Smooth muscle cell (in vitro differentiated cells): ENCODE results near the gene SRRM5. TPM values are rescaled to one million over a fixed set of nuclear protein-coding genes. Genes with fewer than 3 reads are reported as not detected.
"Not testable (repeated sequence)": the region's sequence is repeated elsewhere in the genome, so short reads cannot be mapped to it uniquely, and the experiment has no call there.

Experiments used
- DNase-seq: peaks from one replicate; lab custom pipeline; 2025; ENCODE audit not compliant: unreplicated experiment; lab: John Stamatoyannopoulos, UW
- H2AFZ ChIP-seq: fragments of 200-600 bp; sonication (generic); 2 replicates; pipeline ENCODE4 v1.6.0; 2016; ENCODE audit warnings: antibody characterized with exemption, low read depth, mild to moderate bottlenecking
- H3F3A ChIP-seq: fragments of 200-600 bp; sonication (generic); 2 replicates; pipeline ENCODE4 v1.6.0; 2017; ENCODE audit warnings: antibody characterized with exemption, low read depth
- H3K27ac ChIP-seq: fragments of 200-600 bp; sonication (generic); 2 replicates; pipeline ENCODE4 v1.5.1; 2016; ENCODE audit warnings: low read depth, mild to moderate bottlenecking
- H3K27me3 ChIP-seq: fragments of 200-600 bp; sonication (generic); 2 replicates; pipeline ENCODE4 v1.6.1; 2016; ENCODE audit warnings: low read depth, mild to moderate bottlenecking
- H3K36me3 ChIP-seq: fragments of 200-600 bp; sonication (generic); 2 replicates; pipeline ENCODE4 v1.5.1; 2016; ENCODE audit warnings: low read depth
- H3K4me1 ChIP-seq: fragments of 200-600 bp; sonication (generic); 2 replicates; pipeline ENCODE4 v1.5.1; 2016; ENCODE audit warnings: low read depth
- H3K4me2 ChIP-seq: fragments of 200-600 bp; sonication (generic); 2 replicates; pipeline ENCODE4 v1.6.0; 2016; ENCODE audit warnings: mild to moderate bottlenecking
- H3K4me3 ChIP-seq: fragments of 200-600 bp; sonication (generic); 2 replicates; pipeline ENCODE4 v1.5.1; 2016; ENCODE audit warnings: mild to moderate bottlenecking
- H3K79me2 ChIP-seq: fragments of 200-600 bp; sonication (generic); 2 replicates; pipeline ENCODE4 v1.6.0; 2016; ENCODE audit warnings: low read depth, mild to moderate bottlenecking
- H3K9ac ChIP-seq: fragments of 200-600 bp; sonication (generic); 2 replicates; pipeline ENCODE4 v1.6.0; 2016; ENCODE audit warnings: low read depth
- H3K9me3 ChIP-seq: fragments of 200-600 bp; sonication (generic); replicated peaks from 2 replicates; pipeline ENCODE4 v1.5.1; 2016; ENCODE audit warnings: low read depth
- H4K20me1 ChIP-seq: fragments of 200-600 bp; sonication (generic); 2 replicates; pipeline ENCODE4 v1.6.0; 2016; ENCODE audit warnings: low read depth
- CTCF ChIP-seq: fragments of 200-600 bp; sonication (generic); IDR thresholded peaks from 2 replicates; pipeline ENCODE4 v1.5.1; 2017; ENCODE audit warnings: borderline replicate concordance, mild to moderate bottlenecking, antibody characterized with exemption; ENCODE audit not compliant: insufficient read depth, poor library complexity, severe bottlenecking
- WGBS: methylation state at CpG from one replicate; pipeline ENCODE4 v1.1.7; 2016; ENCODE audit warnings: low lambda C conversion rate; 5-methylcytosine and 5-hydroxymethylcytosine counted together
- polyA plus RNA-seq: library from polyadenylated mRNA; unstranded; fragments of >200 nt; fragmentation: Nextera tagmentation; extraction: Ambion mirVana; gene quantifications from 2 replicates; pipeline ENCODE4 v1.2.1, GENCODE V29; 2016
- total RNA-seq: library from RNA; depleted of rRNA; stranded (reverse); fragments of >200 nt; gene quantifications from 2 replicates; pipeline ENCODE4 v1.2.3, GENCODE V29; 2014

The SRRM5 gene
- total and polyA plus RNA-seq, 2 experiments from 2014 or later = 0.27 TPM; not detected in 1

- H3K9ac ChIP-seq = no peak overlapping the region
- no peak overlapping the region for H2AFZ ChIP-seq
- no peaks in the 10 kb centered on the region for H3K4me1 ChIP-seq
- no peaks in the 10 kb centered on the region for H3K27me3 ChIP-seq
- DNase-seq = no peak
- H3K36me3 ChIP-seq = no peaks in the 10 kb centered on the region
- peaks cover 5% of the 10 kb centered on the region for H4K20me1 ChIP-seq
- H3K79me2 ChIP-seq = peaks cover 6% of the 10 kb centered on the region
- H3K27ac ChIP-seq = no peak overlapping the region
- H3K4me2 ChIP-seq = no peak overlapping the region
- no peaks in the 10 kb centered on the region for H3F3A ChIP-seq
- H3K9me3 ChIP-seq = no peaks in the 10 kb centered on the region
- TF ChIP-seq CTCF = no peak
- no peak overlapping the region for H3K4me3 ChIP-seq
- 92% methylated on average over 2 of the region's 2 CpGs for WGBS
These were observed 29.4 kb upstream of the SRRM5 start for GRCh38 chr19:43582495-43582894.

- TF ChIP-seq CTCF = no peak
- Histone ChIP-seq H4K20me1 (peaks cover 6% of the 10 kb centered on the region), H3K36me3 (no peaks in the 10 kb centered on the region), H3K27ac (no peak overlapping the region), H3K79me2 (peaks cover 6% of the 10 kb centered on the region), H3K4me1 (no peaks in the 10 kb centered on the region), H3K27me3 (no peaks in the 10 kb centered on the region), H3F3A (no peaks in the 10 kb centered on the region), H3K4me2 (no peak overlapping the region), H3K9me3 (no peaks in the 10 kb centered on the region), H3K9ac (no peak overlapping the region), H2AFZ (no peak overlapping the region), H3K4me3 (no peak overlapping the region)
- no peak for DNase-seq
- WGBS = 80% methylated on average over 1 of the region's 1 CpG
These were observed 27.4 kb upstream of the SRRM5 start for GRCh38 chr19:43584484-43584883.

DNA sequence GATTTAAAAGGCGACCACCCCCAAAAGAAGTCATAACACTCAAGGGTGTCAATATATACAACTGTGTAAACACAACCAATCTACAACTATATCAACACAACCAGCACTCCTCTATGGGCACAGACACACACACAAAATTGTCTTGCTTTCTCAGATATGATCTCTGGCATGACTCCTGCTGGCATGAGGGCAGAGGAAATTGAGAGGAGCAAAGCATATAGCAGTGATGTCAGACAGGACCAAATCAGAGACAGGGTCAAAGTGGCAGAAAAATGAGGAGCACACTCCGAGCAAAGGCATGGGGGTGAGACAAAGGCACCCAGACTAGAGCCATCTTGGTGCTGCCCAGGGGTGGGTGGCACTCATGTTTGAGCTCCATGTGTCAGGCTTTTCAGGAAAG is 25.5 kb upstream of the SRRM5 start:
- Histone ChIP-seq H3K9me3 (no peaks in the 10 kb centered on the region), H3K4me2 (no peak overlapping the region), H3K4me3 (no peak overlapping the region), H3F3A (no peaks in the 10 kb centered on the region), H3K27me3 (no peaks in the 10 kb centered on the region), H4K20me1 (peaks cover 24% of the 10 kb centered on the region), H3K27ac (no peak overlapping the region), H3K4me1 (no peaks in the 10 kb centered on the region), H3K79me2 (peaks cover 13% of the 10 kb centered on the region), H3K9ac (no peak overlapping the region), H3K36me3 (no peaks in the 10 kb centered on the region), H2AFZ (no peak overlapping the region)
- no peak for TF ChIP-seq CTCF
- DNase-seq = no peak
- WGBS = 75% methylated on average over 2 of the region's 2 CpGs

DNA sequence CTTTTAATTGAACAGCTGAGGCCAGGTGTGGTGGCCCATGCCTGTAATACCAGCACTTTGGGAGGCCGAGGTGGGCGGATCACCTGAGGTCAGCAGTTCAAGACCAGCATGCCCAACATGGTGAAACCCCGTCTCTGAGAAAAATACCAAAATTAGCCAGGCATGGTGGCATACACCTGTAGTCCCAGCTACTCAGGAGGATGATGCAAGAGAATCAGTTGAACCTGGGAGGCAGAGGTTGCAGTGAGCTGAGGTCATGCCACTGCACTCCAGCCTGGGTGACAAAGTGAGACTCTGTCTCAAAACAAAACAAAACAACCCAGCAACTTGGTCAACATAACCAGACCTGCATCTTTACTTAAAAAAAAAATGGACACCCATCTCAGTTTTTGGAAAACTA is 24.9 kb upstream of the SRRM5 start:
- not testable (repeated sequence) for H3K4me2 ChIP-seq, H3K27me3 ChIP-seq, H3F3A ChIP-seq, H3K9me3 ChIP-seq, H3K9ac ChIP-seq, H3K36me3 ChIP-seq, H3K27ac ChIP-seq, H3K4me3 ChIP-seq, H2AFZ ChIP-seq, DNase-seq, H3K4me1 ChIP-seq
- Histone ChIP-seq H3K79me2 (peaks cover 16% of the 10 kb centered on the region), H4K20me1 (peaks cover 31% of the 10 kb centered on the region)
- 97% methylated on average over 3 of the region's 3 CpGs for WGBS
